ENCODE results near the gene HSPH1. TPM values are rescaled to one million over a fixed set of nuclear protein-coding genes. Genes with fewer than 3 reads are reported as not detected.

The HSPH1 gene
- total and polyA plus RNA-seq, 10 of the 15 experiments (the other 5 are each of a cell fraction or from before 2014, with no cell fraction given), result 40.2 to 159 (median 92.6) TPM

- POLR2A ChIA-PET, result no interaction called here
- Histone ChIP-seq H4K20me1 (ENCODE audit: control insufficient read depth, insufficient read depth) (peaks cover 2% of the 10 kb centered on the region; the same call in 1 of the 2 replicates), H3K79me2 (ENCODE audit: control insufficient read depth, insufficient read depth, low read length) (no peaks in the 10 kb centered on the region), H3K4me2 (ENCODE audit: control insufficient read depth, insufficient read depth) (no peak overlapping the region), H3K36me3 (ENCODE audit: control insufficient read depth in 2 of 2, insufficient read depth in 2 of 2, low read length in 1 of 2) (no peaks in the 10 kb centered on the region), H3K4me1 (ENCODE audit: control insufficient read depth, insufficient read depth, low read length) (no peaks in the 10 kb centered on the region; the same call in 1 of the 2 replicates), H3K9me3 (replicated peaks; ENCODE audit: control insufficient read depth, insufficient read depth, low read length) (no peaks in the 10 kb centered on the region), H3K27ac (ENCODE audit: control insufficient read depth, insufficient read depth) (no peak overlapping the region), H3K27me3 (replicated peaks in 1 of 2; ENCODE audit: control insufficient read depth in 2 of 2, insufficient read depth in 2 of 2, low read length in 1 of 2) (peaks cover 0 to 5% of the 10 kb centered on the region in 2 experiments; a peak in 3 of 4 replicates), H2AFZ (ENCODE audit: control insufficient read depth, low read depth, low read length) (no peak overlapping the region), H3K9ac (ENCODE audit: control insufficient read depth, insufficient read depth, low read length) (no peak overlapping the region), H3K4me3 (no peak overlapping the region)
- TF ChIP-seq ATF7 (IDR thresholded peaks at IDR 0.05; ENCODE audit: low read depth) (no peak), ZSCAN29 (IDR thresholded peaks at IDR 0.05) (no peak), POLR2AphosphoS2 (IDR thresholded peaks at IDR 0.05; ENCODE audit: low read depth, low read length) (no peak), SKIL (IDR thresholded peaks at IDR 0.05; ENCODE audit: low read depth, poor library complexity, severe bottlenecking) (no peak), ZNF24 (IDR thresholded peaks at IDR 0.05) (no peak), E2F8 (IDR thresholded peaks at IDR 0.05; ENCODE audit: low read depth, partially characterized antibody) (no peak), SRF (IDR thresholded peaks at IDR 0.05; ENCODE audit: low read depth in 2 of 2, low read length in 2 of 2) (no peak), CBX3 (IDR thresholded peaks at IDR 0.05; ENCODE audit: borderline replicate concordance, low read depth) (no peak), PKNOX1 (IDR thresholded peaks at IDR 0.05) (no peak), MEF2B (IDR thresholded peaks at IDR 0.05; ENCODE audit: partially characterized antibody, poor library complexity, severe bottlenecking) (no peak), POLR2A (IDR thresholded peaks at IDR 0.05; ENCODE audit: low read depth, low read length) (no peak), USF1 (IDR thresholded peaks at IDR 0.05; ENCODE audit: borderline replicate concordance, extremely low read length, insufficient read depth, low read depth, low read length) (no peak), HDAC2 (IDR thresholded peaks at IDR 0.05) (no peak), HDAC6 (IDR thresholded peaks at IDR 0.05; ENCODE audit: unreplicated experiment) (no peak)
- intact Hi-C loops (cut with micrococcal nuclease; ENCODE audit: unreplicated experiment) (no loop called here), in situ Hi-C loops (cut with MboI) (no loop called here)
- RAD21 ChIA-PET (ENCODE audit: unreplicated experiment), result no interaction called here
- BruUV-seq (replicated peaks), result no TSS peak
- ATAC-seq (no peak), DNase-seq (ENCODE audit: low read depth, low spot score) (no peak), FAIRE-seq (no peak)
- CTCF ChIA-PET, result no interaction called here
- 39% methylated on average over 5 of the region's 5 CpGs for WGBS (ENCODE audit: insufficient coverage, insufficient replicate concordance, low lambda C conversion rate, missing lambda C conversion rate)
- SMC1A ChIA-PET (ENCODE audit: uncharacterized antibody, unreplicated experiment), result no interaction called here
Measured at GRCh38 chr13:31090096-31090495, 71.6 kb downstream of the HSPH1 start.
